GM19351 (cell line): ENCODE data around the gene LAMA1.

Experiments used
- ATAC-seq: cut with Tn5 transposase; IDR thresholded peaks from one replicate; pipeline ENCODE4 v1.9.1; 2021; ENCODE audit warnings: mild to moderate bottlenecking, moderate library complexity; ENCODE audit not compliant: unreplicated experiment

The LAMA1 gene

GRCh38 chr18:7000484-7001096 lies 117.0 kb downstream of the LAMA1 start:
- no peak for ATAC-seq

- ATAC-seq = no peak
Measured at GRCh38 chr18:6997808-6998207, 119.8 kb downstream of the LAMA1 start.

- no peak for ATAC-seq
Measured at GRCh38 chr18:6994771-6995430, 122.7 kb downstream of the LAMA1 start.

GRCh38 chr18:6994056-6994770 lies 123.4 kb downstream of the LAMA1 start:
- ATAC-seq = no peak

- no peak for ATAC-seq
Measured at GRCh38 chr18:6992761-6993160, 124.8 kb downstream of the LAMA1 start.

GRCh38 chr18:6983366-6983765 lies 134.2 kb downstream of the LAMA1 start:
- ATAC-seq = no peak

GRCh38 chr18:6982398-6982797 lies 135.2 kb downstream of the LAMA1 start:
- ATAC-seq = no peak

- no peak for ATAC-seq
Measured at GRCh38 chr18:6980363-6980762, 137.2 kb downstream of the LAMA1 start.

- ATAC-seq = no peak
Measured at GRCh38 chr18:6979954-6980353, 137.6 kb downstream of the LAMA1 start.

- no peak for ATAC-seq
Measured at GRCh38 chr18:6976935-6977334, 140.7 kb downstream of the LAMA1 start.

- no peak for ATAC-seq
Measured at GRCh38 chr18:6975084-6975483, 142.5 kb downstream of the LAMA1 start.

- no peak for ATAC-seq
Measured at GRCh38 chr18:6971823-6972478, 145.6 kb downstream of the LAMA1 start.

- ATAC-seq = no peak
Measured at GRCh38 chr18:6963452-6964097, 154.0 kb downstream of the LAMA1 start.

- ATAC-seq = no peak
Measured at GRCh38 chr18:6962571-6963451, 154.8 kb downstream of the LAMA1 start.

- no peak for ATAC-seq
Measured at GRCh38 chr18:6961331-6961730, 156.3 kb downstream of the LAMA1 start.

GRCh38 chr18:6960656-6961055 lies 156.9 kb downstream of the LAMA1 start:
- ATAC-seq = no peak

- no peak for ATAC-seq
Measured at GRCh38 chr18:6960124-6960523, 157.5 kb downstream of the LAMA1 start.

GRCh38 chr18:6959110-6959509 lies 158.5 kb downstream of the LAMA1 start:
- no peak for ATAC-seq

GRCh38 chr18:6956999-6957398 lies 160.6 kb downstream of the LAMA1 start:
- ATAC-seq = no peak

- ATAC-seq = no peak
Measured at GRCh38 chr18:6956495-6956894, 161.1 kb downstream of the LAMA1 start.
